B cell (primary cell): ENCODE measurements around the gene ZDHHC1. TPM values are rescaled to one million over a fixed set of nuclear protein-coding genes. Genes with fewer than 3 reads are reported as not detected.

ENCODE experiments used
- ATAC-seq: fragments of 200-7000 bp; cut with Tn5 transposase; one replicate; pipeline ENCODE4 v1.10.0; 2021; ENCODE audit warnings: low read depth, mild to moderate bottlenecking, moderate number of reproducible peaks, moderate library complexity
- CTCF ChIA-PET: fragments of 350-600 bp; sonication (Branson Sonifier 250); formaldehyde crosslinking; loops from one replicate; lab custom pipeline; 2021; ENCODE audit warnings: antibody characterized with exemption, inconsistent platforms; lab: Charles Lee
- POLR2A ChIA-PET: fragments of 350-600 bp; sonication (Branson Sonifier 250); formaldehyde crosslinking; loops from one replicate; lab custom pipeline; 2021; ENCODE audit warnings: antibody characterized with exemption; lab: Charles Lee
- DNase-seq: peaks from one replicate; pipeline ENCODE4 v3.0.0; 2013
- H2AFZ ChIP-seq: 2 replicates; pipeline ENCODE4 v1.6.1; 2012; ENCODE audit warnings: mild to moderate bottlenecking, low read depth, low read length; ENCODE audit not compliant: insufficient read depth, poor library complexity, severe bottlenecking
- H3K27ac ChIP-seq, 2 donors: 1 replicate in 1 of 2; 2 replicates in 1 of 2; pipeline ENCODE4 v1.5.1; 2012 to 2013; ENCODE audit warnings: low read length in 2 of 2, mild to moderate bottlenecking in 2 of 2, moderate library complexity in 1 of 2
- H3K27me3 ChIP-seq, 4 experiments: fragments of 200-600 bp in 1 of 4; sonication (generic) in 1 of 4; replicated peaks in 1 of 4; 1 replicate in 2 of 4; 2 replicates in 2 of 4; pipeline versions ENCODE4 v1.6.1 to v1.7.0; 2013 to 2016; ENCODE audit warnings: low read length in 3 of 4, mild to moderate bottlenecking in 2 of 4, mixed read lengths in 1 of 4, moderate library complexity in 1 of 4; ENCODE audit not compliant: insufficient read depth in 4 of 4, control insufficient read depth in 3 of 4; ENCODE audit errors: control extremely low read depth in 1 of 4
- H3K36me3 ChIP-seq, 2 experiments: replicated peaks in 1 of 2; 1 replicate in 1 of 2; 2 replicates in 1 of 2; pipeline versions ENCODE4 v1.6.1 to v1.7.1; 2013; ENCODE audit warnings: low read length in 1 of 2; ENCODE audit not compliant: insufficient read depth in 2 of 2, control insufficient read depth in 1 of 2; ENCODE audit errors: control extremely low read depth in 1 of 2, extremely low read depth in 1 of 2
- H3K4me1 ChIP-seq, 2 donors: fragments of 200-600 bp in 1 of 2; sonication (generic) in 1 of 2; 1 replicate in 1 of 2; 2 replicates in 1 of 2; pipeline versions ENCODE4 v1.5.1 to v1.6.1; 2013 to 2017; ENCODE audit warnings: low read length in 2 of 2; ENCODE audit not compliant: control insufficient read depth in 2 of 2, insufficient read depth in 2 of 2
- H3K4me2 ChIP-seq: replicated peaks from 2 replicates; pipeline ENCODE3; 2012; ENCODE audit warnings: mild to moderate bottlenecking, low read depth, low read length; ENCODE audit not compliant: poor library complexity, severe bottlenecking
- H3K4me3 ChIP-seq, 5 experiments: fragments of 200-600 bp in 1 of 5; sonication (generic) in 1 of 5; 1 replicate in 3 of 5; 2 replicates in 2 of 5; pipeline versions ENCODE4 v1.5.1 to v1.7.0; 2011 to 2016; ENCODE audit warnings: low read length in 4 of 5, mild to moderate bottlenecking in 4 of 5, low read depth in 2 of 5, control low read depth in 1 of 5, moderate library complexity in 1 of 5; ENCODE audit not compliant: insufficient read depth in 1 of 5; ENCODE audit errors: control extremely low read depth in 1 of 5, extremely low read depth in 1 of 5
- H3K79me2 ChIP-seq: fragments of 200-600 bp; sonication (generic); one replicate; pipeline ENCODE4 v1.6.0; 2016; ENCODE audit warnings: low read length; ENCODE audit not compliant: control insufficient read depth, insufficient read depth
- H3K9ac ChIP-seq: fragments of 200-600 bp; sonication (generic); 2 replicates; pipeline ENCODE4 v1.6.1; 2017; ENCODE audit warnings: mild to moderate bottlenecking, low read length, moderate library complexity
- H3K9me3 ChIP-seq, 3 donors: one replicate each; pipeline versions ENCODE4 v1.6.1 to v1.7.1; 2013; ENCODE audit warnings: low read length in 2 of 3; ENCODE audit not compliant: control insufficient read depth in 2 of 3, insufficient read depth in 1 of 3; ENCODE audit errors: control extremely low read depth in 1 of 3
- H4K20me1 ChIP-seq: 2 replicates; pipeline ENCODE4 v1.6.0; 2012; ENCODE audit warnings: mild to moderate bottlenecking, low read length; ENCODE audit not compliant: insufficient read depth, control insufficient read depth, poor library complexity, severe bottlenecking
- H3K27ac Mint-ChIP-seq: one replicate; pipeline ENCODE4 v1.8.0; 2021; ENCODE audit warnings: mixed read lengths
- H3K27me3 Mint-ChIP-seq: one replicate; pipeline ENCODE4 v1.8.0; 2021; ENCODE audit warnings: mixed read lengths
- H3K4me1 Mint-ChIP-seq: one replicate; pipeline ENCODE4 v1.8.0; 2021; ENCODE audit warnings: mixed read lengths
- H3K4me3 Mint-ChIP-seq: one replicate; pipeline ENCODE4 v1.8.0; 2021; ENCODE audit warnings: mixed read lengths
- H3K9me3 Mint-ChIP-seq: one replicate; pipeline ENCODE4 v1.8.0; 2022; ENCODE audit warnings: mixed read lengths; ENCODE audit not compliant: insufficient read depth
- CTCF ChIP-seq: fragments of 200-600 bp; IDR thresholded peaks from one replicate; pipeline ENCODE4 v1.8.0; 2022; ENCODE audit warnings: antibody characterized with exemption, mild to moderate bottlenecking
- EZH2 ChIP-seq: IDR thresholded peaks from 2 replicates; pipeline ENCODE4 v1.6.1; 2012; ENCODE audit warnings: borderline replicate concordance, low read depth, mild to moderate bottlenecking, moderate library complexity, low read length; ENCODE audit not compliant: insufficient read depth, poor library complexity, severe bottlenecking
- WGBS: methylation state at CpG from one replicate; pipeline ENCODE4 v1.1.5; 2013; ENCODE audit warnings: missing lambda C conversion rate; ENCODE audit not compliant: insufficient coverage; 5-methylcytosine and 5-hydroxymethylcytosine counted together
- intact Hi-C: fragments of 100-400 bp; cut with micrococcal nuclease; formaldehyde crosslinking; loops from one replicate; pipeline ENCODE4 v1.10.0; 2022
- polyA plus RNA-seq: library from polyadenylated mRNA; depleted of rRNA; stranded (reverse); fragments of >200 nt; gene quantifications from 2 replicates; pipeline ENCODE4 v1.2.3, GENCODE V29; 2012
- total RNA-seq, 2 donors: library from RNA; stranded (reverse); fragments of 120-200 nt in 1 of 2; gene quantifications; 1 replicate in 1 of 2; 2 replicates in 1 of 2; pipeline versions ENCODE4 v1.2.3 to v1.2.4, GENCODE V29; 2013 to 2022

The ZDHHC1 gene
- total and polyA plus RNA-seq, 2 donors (not counting 1 experiment from before 2014, with no cell fraction given): 0.58 to 2.8 TPM

DNA sequence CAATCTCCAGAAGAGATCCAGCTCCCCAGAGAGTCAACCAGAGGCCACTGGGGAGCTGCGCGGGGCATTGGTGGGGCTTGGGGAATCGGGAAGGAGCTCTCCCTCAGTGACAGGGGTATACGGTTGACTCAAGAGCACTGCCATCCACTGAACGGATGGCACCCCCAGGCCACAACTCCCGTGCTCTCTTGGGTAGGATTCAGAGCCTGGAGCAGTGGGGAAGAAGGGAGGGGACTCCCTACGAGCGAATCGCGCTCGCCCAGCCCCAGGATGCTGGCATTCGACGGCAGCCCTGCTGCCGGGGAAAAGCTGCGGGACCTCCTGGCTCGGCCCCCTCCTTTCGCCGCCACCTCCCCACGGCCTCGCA, 22.5 kb downstream of the ZDHHC1 start:
- Histone ChIP-seq H3K27ac (no peak overlapping the region), H4K20me1 (no peaks in the 10 kb centered on the region), H3K4me3 (peak overlapping the region in 3 of 5 experiments; percentile 12 to 39 (median 21)), H3K36me3 (no peaks in the 10 kb centered on the region), H3K4me2 (peak overlapping the region; percentile 85), H3K9me3 (peaks cover 0 to 18% (median 0%) of the 10 kb centered on the region in 3 donors), H3K9ac (peak overlapping the region; percentile 45), H2AFZ (peak overlapping the region; percentile 73), H3K4me1 (peaks cover 35 to 36% of the 10 kb centered on the region in 2 donors), H3K27me3 (peaks cover 0 to 44% (median 31%) of the 10 kb centered on the region in 4 experiments), H3K79me2 (no peaks in the 10 kb centered on the region)
- intact Hi-C loops: loop anchor here (2.0 to 10.0 kb wide), 2 partner anchors 23 to 49 kb away; partner anchors contain the start of gene ZDHHC1
- H3K4me1 Mint-ChIP-seq: peaks cover 26% of the 10 kb centered on the region
- H3K4me3 Mint-ChIP-seq: peak overlapping the region; percentile 85
- CTCF ChIA-PET: interaction anchor here (1.0 kb wide), 1 partner anchor 45 kb away, joined by 3 read pairs; no protein-coding TSS in a partner anchor
- H3K27ac Mint-ChIP-seq: no peak overlapping the region
- no peaks in the 10 kb centered on the region for H3K9me3 Mint-ChIP-seq
- 11% methylated on average over 19 of the region's 20 CpGs for WGBS
- ATAC-seq (no peak), DNase-seq (peak; percentile 55)
- H3K27me3 Mint-ChIP-seq: peaks cover 34% of the 10 kb centered on the region
- TF ChIP-seq CTCF: no peak
- no peak for TF ChIP-seq EZH2
- POLR2A ChIA-PET: interaction anchor here (0.7 kb wide), 2 partner anchors 10 to 239 kb away, joined by 3 read pairs; no protein-coding TSS in a partner anchor

DNA sequence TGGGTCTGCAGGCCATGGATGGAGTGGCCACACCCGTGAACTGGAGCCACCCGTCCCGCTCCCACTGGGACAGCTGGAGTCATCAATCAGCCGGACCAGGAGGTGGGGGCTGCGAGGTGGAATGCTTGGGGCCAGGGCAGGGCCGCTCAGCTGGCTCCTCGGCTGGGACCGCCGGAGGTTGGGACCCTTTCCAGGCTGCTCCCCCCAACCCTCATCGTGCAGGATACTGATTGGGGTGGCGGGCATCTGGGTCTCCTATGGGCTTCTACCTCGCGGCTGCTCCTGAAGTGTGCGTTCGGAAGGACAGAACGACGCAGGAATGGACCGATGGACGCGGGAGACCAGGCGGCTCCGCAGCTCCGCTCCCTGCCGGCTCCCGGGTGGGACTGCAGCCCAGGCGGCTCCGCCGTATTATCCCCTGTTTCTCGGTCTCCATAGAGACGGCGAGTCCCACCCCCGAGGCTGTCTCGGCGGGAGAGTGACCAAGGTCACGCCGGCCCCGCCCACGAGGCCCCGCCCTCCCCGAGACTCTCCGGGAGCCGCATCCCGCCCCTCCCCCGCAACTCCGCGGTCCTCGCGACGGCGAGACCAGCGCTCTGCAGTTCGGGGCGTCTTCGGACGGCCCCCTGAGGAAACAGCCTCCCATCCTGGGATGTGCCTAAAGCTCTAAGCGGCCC, 23.0 kb downstream of the ZDHHC1 start, which contains the start of gene TPPP3:
Gene TPPP3, minus strand, starts transcription at position 388 of the 677 bp plus-strand sequence. CDS start 2,387 bp downstream, outside the sequence.
- Histone ChIP-seq H3K9me3 (peaks cover 0 to 18% (median 0%) of the 10 kb centered on the region in 3 donors), H3K36me3 (no peaks in the 10 kb centered on the region), H2AFZ (peak within 1 kb of the TSS; percentile 73), H3K4me2 (peak within 1 kb of the TSS; percentile 85), H3K27me3 (peaks cover 0 to 42% (median 31%) of the 10 kb centered on the region in 4 experiments), H3K79me2 (no peaks in the 10 kb centered on the region), H3K9ac (peak within 1 kb of the TSS; percentile 45), H3K4me1 (peaks cover 35 to 36% of the 10 kb centered on the region in 2 donors), H4K20me1 (no peaks in the 10 kb centered on the region), H3K4me3 (peak within 1 kb of the TSS in 3 of 5 experiments; percentile 21 to 39 (median 31)), H3K27ac (no peak within 1 kb of the TSS)
- H3K4me1 Mint-ChIP-seq: peaks cover 26% of the 10 kb centered on the region
- ATAC-seq: no peak
- H3K27me3 Mint-ChIP-seq: peaks cover 36% of the 10 kb centered on the region
- intact Hi-C loops: loop anchor here (10.0 kb wide), 1 partner anchor 48 kb away; no protein-coding TSS in a partner anchor
- WGBS: 15% methylated on average over 41 of the region's 56 CpGs
- H3K4me3 Mint-ChIP-seq: peak within 1 kb of the TSS; percentile 85
- no peaks in the 10 kb centered on the region for H3K9me3 Mint-ChIP-seq
- DNase-seq: no peak
- peak within 1 kb of the TSS; percentile 10 for H3K27ac Mint-ChIP-seq
- POLR2A ChIA-PET: interaction anchor here (0.7 kb wide), 1 partner anchor 10 kb away, joined by 3 read pairs; no protein-coding TSS in a partner anchor
- TF ChIP-seq CTCF (peak; percentile 38), EZH2 (no peak)
- CTCF ChIA-PET: interaction anchor here (1.0 kb wide), 1 partner anchor 44 kb away, joined by 3 read pairs; no protein-coding TSS in a partner anchor
